H9 (cell line): ENCODE results near the gene COX8A. TPM values are rescaled to one million over a fixed set of nuclear protein-coding genes. Genes with fewer than 3 reads are reported as not detected.

Experiments
- DNase-seq: peaks from one replicate; pipeline ENCODE4 v3.0.0-alpha.2; 2017
- H2AFZ ChIP-seq: one replicate; pipeline ENCODE4 v1.6.1; 2013; ENCODE audit warnings: mild to moderate bottlenecking, low read length, control low read depth, moderate library complexity
- H2AK5ac ChIP-seq: 2 replicates; pipeline ENCODE4 v1.6.1; 2013; ENCODE audit warnings: low read length, control low read depth, mixed read lengths; ENCODE audit not compliant: insufficient read length
- H2BK120ac ChIP-seq: one replicate; pipeline ENCODE4 v1.6.1; 2013; ENCODE audit warnings: low read depth, mild to moderate bottlenecking, low read length, control low read depth, inconsistent platforms; ENCODE audit not compliant: poor library complexity, severe bottlenecking
- H2BK12ac ChIP-seq: 2 replicates; pipeline ENCODE4 v1.6.1; 2013; ENCODE audit warnings: low read length, control low read depth, mixed read lengths, low read depth; ENCODE audit not compliant: insufficient read length
- H2BK15ac ChIP-seq: 2 replicates; pipeline ENCODE4 v1.6.1; 2013; ENCODE audit warnings: low read depth, low read length, control low read depth
- H2BK20ac ChIP-seq: one replicate; pipeline ENCODE4 v1.6.1; 2013; ENCODE audit warnings: low read depth, mild to moderate bottlenecking, low read length, control low read depth, inconsistent platforms; ENCODE audit not compliant: poor library complexity, severe bottlenecking
- H2BK5ac ChIP-seq: 2 replicates; pipeline ENCODE4 v1.6.1; 2013; ENCODE audit warnings: low read length, control low read depth, mixed read lengths; ENCODE audit not compliant: insufficient read length
- H3K14ac ChIP-seq: 2 replicates; pipeline ENCODE4 v1.6.1; 2013; ENCODE audit warnings: low read length, control low read depth; ENCODE audit not compliant: insufficient read depth
- H3K18ac ChIP-seq: 2 replicates; pipeline ENCODE4 v1.6.1; 2013; ENCODE audit warnings: low read depth, mild to moderate bottlenecking, mixed read lengths, low read length, control low read depth; ENCODE audit not compliant: insufficient read length
- H3K23ac ChIP-seq: 2 replicates; pipeline ENCODE4 v1.6.1; 2013; ENCODE audit warnings: low read length, control low read depth, mixed read lengths, low read depth; ENCODE audit not compliant: insufficient read length
- H3K23me2 ChIP-seq: 2 replicates; pipeline ENCODE4 v1.6.1; 2013; ENCODE audit warnings: low read depth, mild to moderate bottlenecking, mixed read lengths, low read length, control low read depth; ENCODE audit not compliant: insufficient read length, poor library complexity, severe bottlenecking
- H3K27ac ChIP-seq: 2 replicates; pipeline ENCODE4 v1.5.1; 2013; ENCODE audit warnings: low read length, control low read depth, mixed read lengths, low read depth; ENCODE audit not compliant: insufficient read length
- H3K27me3 ChIP-seq: 2 replicates; pipeline ENCODE4 v1.6.1; 2013; ENCODE audit warnings: low read length, control low read depth, inconsistent platforms; ENCODE audit not compliant: insufficient read depth
- H3K4ac ChIP-seq: 2 replicates; pipeline ENCODE4 v1.6.1; 2013; ENCODE audit warnings: low read depth, mild to moderate bottlenecking, control low read depth, inconsistent platforms, low read length, moderate library complexity
- H3K4me1 ChIP-seq: 2 replicates; pipeline ENCODE4 v1.6.1; 2013; ENCODE audit warnings: low read length, control low read depth, inconsistent platforms; ENCODE audit not compliant: insufficient read depth
- H3K4me2 ChIP-seq: 2 replicates; pipeline ENCODE4 v1.6.1; 2013; ENCODE audit warnings: low read length, control low read depth, mixed read lengths; ENCODE audit not compliant: insufficient read length, insufficient read depth
- H3K56ac ChIP-seq: 2 replicates; pipeline ENCODE4 v1.6.1; 2013; ENCODE audit warnings: low read depth, mild to moderate bottlenecking, mixed read lengths, low read length, control low read depth; ENCODE audit not compliant: insufficient read length
- H3K79me1 ChIP-seq: 2 replicates; pipeline ENCODE4 v1.6.1; 2013; ENCODE audit warnings: low read depth, mild to moderate bottlenecking, moderate library complexity, low read length, control low read depth, inconsistent platforms; ENCODE audit not compliant: insufficient read depth, poor library complexity, severe bottlenecking
- H3K79me2 ChIP-seq: 2 replicates; pipeline ENCODE4 v1.6.1; 2013; ENCODE audit warnings: low read length, control low read depth, inconsistent platforms; ENCODE audit not compliant: insufficient read depth
- H3K9ac ChIP-seq: 2 replicates; pipeline ENCODE4 v1.6.1; 2013; ENCODE audit warnings: low read length, control low read depth, mixed read lengths; ENCODE audit not compliant: insufficient read length; ENCODE audit errors: extremely low read depth
- H3K9me3 ChIP-seq: one replicate; pipeline ENCODE4 v1.6.1; 2013; ENCODE audit warnings: low read depth, low read length, inconsistent platforms; ENCODE audit not compliant: control insufficient read depth
- H3T11ph ChIP-seq: one replicate; pipeline ENCODE4 v1.6.1; 2013; ENCODE audit warnings: mild to moderate bottlenecking, low read length, control low read depth, inconsistent platforms
- H4K20me1 ChIP-seq: one replicate; pipeline ENCODE4 v1.6.1; 2013; ENCODE audit not compliant: control insufficient read depth, insufficient read length, insufficient read depth
- H4K5ac ChIP-seq: 2 replicates; pipeline ENCODE4 v1.6.1; 2013; ENCODE audit warnings: low read depth, mild to moderate bottlenecking, mixed read lengths, low read length, control low read depth; ENCODE audit not compliant: insufficient read length
- H4K8ac ChIP-seq: replicated peaks from 2 replicates; pipeline ENCODE4 v1.6.1; 2013; ENCODE audit warnings: low read length, control low read depth, mixed read lengths, low read depth; ENCODE audit not compliant: insufficient read length
- H4K91ac ChIP-seq: 2 replicates; pipeline ENCODE4 v1.6.1; 2013; ENCODE audit warnings: low read depth, mild to moderate bottlenecking, moderate library complexity, mixed read lengths, low read length, control low read depth; ENCODE audit not compliant: insufficient read length
- H3K27ac Mint-ChIP-seq, 3 experiments: 2 replicates in 2 of 3; 3 replicates in 1 of 3; pipeline ENCODE4 v1.8.0; 2020 to 2021; ENCODE audit warnings: mixed read lengths in 3 of 3, mild to moderate bottlenecking in 1 of 3, moderate library complexity in 1 of 3
- H3K27me3 Mint-ChIP-seq: 2 replicates; pipeline ENCODE4 v1.8.0; 2021; ENCODE audit warnings: low read depth, mild to moderate bottlenecking, moderate library complexity, mixed read lengths
- H3K36me3 Mint-ChIP-seq, 3 experiments: 2 replicates in 2 of 3; 3 replicates in 1 of 3; pipeline ENCODE4 v1.8.0; 2020 to 2021; ENCODE audit warnings: low read depth in 3 of 3, mixed read lengths in 3 of 3; ENCODE audit not compliant: insufficient read depth in 1 of 3
- H3K4me1 Mint-ChIP-seq, 2 experiments: 2 replicates each; pipeline ENCODE4 v1.8.0; 2020; ENCODE audit warnings: mixed read lengths in 2 of 2
- H3K4me3 Mint-ChIP-seq, 2 experiments: 2 replicates in 1 of 2; 3 replicates in 1 of 2; pipeline ENCODE4 v1.8.0; 2020 to 2021; ENCODE audit warnings: mild to moderate bottlenecking in 2 of 2, mixed read lengths in 2 of 2, moderate library complexity in 1 of 2
- H3K9me3 Mint-ChIP-seq, 2 experiments: 2 replicates in 1 of 2; 3 replicates in 1 of 2; pipeline ENCODE4 v1.8.0; 2020; ENCODE audit warnings: mild to moderate bottlenecking in 2 of 2, mixed read lengths in 2 of 2, moderate library complexity in 1 of 2
- WGBS: extraction: QIAGEN DNeasy Blood & Tissue Kit; methylation state at CpG from one replicate; pipeline ENCODE4 v1.1.7; 2013; ENCODE audit warnings: missing lambda C conversion rate, low lambda C conversion rate, mixed read lengths; ENCODE audit not compliant: insufficient read length; ENCODE audit errors: extremely low coverage; 5-methylcytosine and 5-hydroxymethylcytosine counted together
- long read RNA-seq: library from polyadenylated mRNA; unstranded; transcript quantifications from one replicate; pipeline ENCODE4 v2.0.0, GENCODE V29; 2020
- total RNA-seq: library from RNA; stranded (reverse); gene quantifications from 2 replicates; pipeline ENCODE4 v1.2.1, GENCODE V29; 2021
- TF ChIP-seq, protein P1 (sequence below): fragments of 200-600 bp; sonication (generic); conservative IDR thresholded peaks from 3 replicates; pipeline ENCODE4 v1.8.0; 2021; ENCODE audit warnings: antibody characterized with exemption, mild to moderate bottlenecking

Gene COX8A, protein sequence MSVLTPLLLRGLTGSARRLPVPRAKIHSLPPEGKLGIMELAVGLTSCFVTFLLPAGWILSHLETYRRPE
- 402 and 429 TPM in 2 replicates for total RNA-seq
- long read RNA-seq, transcript COX8A-201 (2 exons, 507 nt) = major isoform, 65 of 71 reads
- long read RNA-seq, partial matches to known transcripts = 0 of 71 reads
- long read RNA-seq, other reads (novel, unspliced or antisense) = 6 of 71 reads

DNA sequence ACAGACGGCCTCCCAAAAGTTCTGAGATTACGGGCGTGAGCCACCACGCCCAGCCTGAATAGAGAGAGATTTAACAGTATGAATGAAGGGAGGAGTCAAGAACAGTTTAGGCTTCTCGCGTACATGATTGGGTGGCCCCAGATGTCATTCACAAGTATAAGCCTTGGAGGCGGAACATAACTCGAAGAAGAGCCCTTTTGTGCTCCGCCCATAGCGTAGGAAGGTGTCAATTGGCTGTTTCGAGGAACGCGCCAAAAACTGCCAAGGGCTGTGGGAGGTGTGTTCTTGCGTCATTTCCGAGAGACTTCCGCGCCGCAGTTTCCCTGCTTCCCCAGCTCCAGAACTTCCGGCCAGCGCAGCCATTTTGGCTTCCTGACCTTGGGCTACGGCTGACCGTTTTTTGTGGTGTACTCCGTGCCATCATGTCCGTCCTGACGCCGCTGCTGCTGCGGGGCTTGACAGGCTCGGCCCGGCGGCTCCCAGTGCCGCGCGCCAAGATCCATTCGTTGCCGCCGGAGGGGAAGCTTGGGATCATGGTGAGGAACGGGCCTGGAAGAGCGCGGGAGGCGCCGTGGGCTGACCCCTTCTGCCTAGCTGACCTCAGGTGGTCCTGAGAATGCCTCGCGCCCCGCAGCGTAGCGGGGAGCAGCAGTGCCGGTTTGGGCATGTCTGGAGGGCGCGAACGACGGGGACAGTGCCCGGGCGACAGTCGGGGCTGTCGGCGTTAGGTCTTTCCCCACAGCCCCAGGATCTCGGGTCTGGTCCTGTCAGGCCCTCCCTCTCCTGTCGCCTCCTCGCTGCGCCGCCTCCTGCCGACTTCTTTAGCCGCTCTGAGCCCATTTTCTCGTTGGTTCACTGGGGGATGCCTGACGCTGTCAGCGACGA, at the start of gene COX8A:
Gene COX8A, plus strand, starts transcription at position 362 of the 885 bp plus-strand sequence. Its CDS starts 61 bp downstream, at position 423.
- Histone ChIP-seq H3K23me2 (no peaks in the 10 kb centered on the region), H3K14ac (peak within 1 kb of the TSS; percentile 96), H4K91ac (no peak within 1 kb of the TSS), H3T11ph (no peak within 1 kb of the TSS), H3K4ac (no peak within 1 kb of the TSS), H2BK20ac (no peak within 1 kb of the TSS), H3K79me2 (peaks cover 6% of the 10 kb centered on the region; the same call in 1 of the 2 replicates), H3K4me2 (peak within 1 kb of the TSS; percentile 56), H3K27me3 (no peaks in the 10 kb centered on the region), H3K4me1 (peaks cover 11% of the 10 kb centered on the region; the same call in 1 of the 2 replicates), H3K23ac (no peak within 1 kb of the TSS), H2AFZ (no peak within 1 kb of the TSS), H2BK12ac (no peak within 1 kb of the TSS), H3K18ac (peak within 1 kb of the TSS; percentile 90), H2BK120ac (no peak within 1 kb of the TSS), H3K27ac (no peak within 1 kb of the TSS), H3K9ac (peak within 1 kb of the TSS; percentile 88), H4K8ac (no peak within 1 kb of the TSS), H2BK5ac (no peak within 1 kb of the TSS), H4K5ac (no peak within 1 kb of the TSS), H3K79me1 (no peaks in the 10 kb centered on the region), H2AK5ac (no peak within 1 kb of the TSS), H4K20me1 (no peaks in the 10 kb centered on the region), H3K56ac (no peak within 1 kb of the TSS), H2BK15ac (no peak within 1 kb of the TSS), H3K9me3 (no peaks in the 10 kb centered on the region)
- H3K36me3 Mint-ChIP-seq = peaks cover 14 to 16% (median 15%) of the 10 kb centered on the region in 3 experiments
- TF ChIP-seq, protein P1, sequence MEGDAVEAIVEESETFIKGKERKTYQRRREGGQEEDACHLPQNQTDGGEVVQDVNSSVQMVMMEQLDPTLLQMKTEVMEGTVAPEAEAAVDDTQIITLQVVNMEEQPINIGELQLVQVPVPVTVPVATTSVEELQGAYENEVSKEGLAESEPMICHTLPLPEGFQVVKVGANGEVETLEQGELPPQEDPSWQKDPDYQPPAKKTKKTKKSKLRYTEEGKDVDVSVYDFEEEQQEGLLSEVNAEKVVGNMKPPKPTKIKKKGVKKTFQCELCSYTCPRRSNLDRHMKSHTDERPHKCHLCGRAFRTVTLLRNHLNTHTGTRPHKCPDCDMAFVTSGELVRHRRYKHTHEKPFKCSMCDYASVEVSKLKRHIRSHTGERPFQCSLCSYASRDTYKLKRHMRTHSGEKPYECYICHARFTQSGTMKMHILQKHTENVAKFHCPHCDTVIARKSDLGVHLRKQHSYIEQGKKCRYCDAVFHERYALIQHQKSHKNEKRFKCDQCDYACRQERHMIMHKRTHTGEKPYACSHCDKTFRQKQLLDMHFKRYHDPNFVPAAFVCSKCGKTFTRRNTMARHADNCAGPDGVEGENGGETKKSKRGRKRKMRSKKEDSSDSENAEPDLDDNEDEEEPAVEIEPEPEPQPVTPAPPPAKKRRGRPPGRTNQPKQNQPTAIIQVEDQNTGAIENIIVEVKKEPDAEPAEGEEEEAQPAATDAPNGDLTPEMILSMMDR = no peak; the same call in 2 of the 3 replicates
- peak within 1 kb of the TSS; percentile 99 to 100 (median 100) for H3K27ac Mint-ChIP-seq
- H3K9me3 Mint-ChIP-seq = peaks cover 8 to 9% of the 10 kb centered on the region in 2 experiments
- no CpG with 5 or more reads among the region's 67 CpGs for WGBS
- peaks cover 22 to 27% of the 10 kb centered on the region in 2 experiments for H3K4me1 Mint-ChIP-seq
- DNase-seq = peak; percentile 99
- peak within 1 kb of the TSS; percentile 100 for H3K4me3 Mint-ChIP-seq
- H3K27me3 Mint-ChIP-seq = peaks cover 36% of the 10 kb centered on the region
